ENCODE data around the gene PDE3B.
"Not testable (repeated sequence)": the region's sequence is repeated elsewhere in the genome, so short reads cannot be mapped to it uniquely, and the experiment has no call there.

The PDE3B gene

DNA sequence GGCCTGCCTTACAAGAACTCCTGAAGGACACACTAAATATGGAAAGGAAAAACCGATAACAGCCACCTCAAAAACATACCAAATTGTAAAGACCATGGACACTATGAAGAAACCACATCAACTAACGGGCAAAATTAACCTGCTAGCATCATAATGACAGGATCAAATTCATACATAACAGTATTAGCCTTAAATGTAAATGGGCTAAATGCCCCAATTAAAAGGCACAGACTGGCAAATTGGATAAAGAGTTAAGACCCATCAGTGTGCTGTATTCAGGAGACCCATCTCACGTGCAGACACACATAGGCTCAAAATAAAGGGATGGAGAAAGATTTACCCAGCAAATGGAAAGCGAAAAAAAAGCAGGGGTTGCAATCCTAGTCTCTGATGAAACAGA lies 220.2 kb downstream of the PDE3B start:
- DNase-seq; intact Hi-C loops (cut with DNase I): not testable (repeated sequence)

DNA sequence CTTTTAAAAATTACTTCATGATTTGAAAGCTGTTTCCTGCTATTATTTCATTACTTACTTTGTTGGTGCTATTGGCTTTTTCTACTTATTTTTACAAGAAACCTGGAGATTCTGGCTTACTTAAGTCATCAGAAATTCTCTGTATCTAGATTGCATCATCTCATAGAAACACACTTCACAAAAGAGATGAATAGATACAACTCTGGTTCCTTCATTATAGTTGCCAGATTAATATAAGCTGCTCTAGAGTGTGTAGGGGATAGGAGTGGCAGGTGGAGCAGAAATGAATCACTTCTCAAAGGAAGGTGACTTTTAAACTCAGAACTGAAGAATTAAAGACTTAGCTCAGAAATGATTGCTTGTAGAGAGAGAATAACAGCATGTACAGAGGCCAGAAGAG lies 228.4 kb downstream of the PDE3B start:
- no peak for DNase-seq
- intact Hi-C loops (cut with DNase I): no loop called here

DNA sequence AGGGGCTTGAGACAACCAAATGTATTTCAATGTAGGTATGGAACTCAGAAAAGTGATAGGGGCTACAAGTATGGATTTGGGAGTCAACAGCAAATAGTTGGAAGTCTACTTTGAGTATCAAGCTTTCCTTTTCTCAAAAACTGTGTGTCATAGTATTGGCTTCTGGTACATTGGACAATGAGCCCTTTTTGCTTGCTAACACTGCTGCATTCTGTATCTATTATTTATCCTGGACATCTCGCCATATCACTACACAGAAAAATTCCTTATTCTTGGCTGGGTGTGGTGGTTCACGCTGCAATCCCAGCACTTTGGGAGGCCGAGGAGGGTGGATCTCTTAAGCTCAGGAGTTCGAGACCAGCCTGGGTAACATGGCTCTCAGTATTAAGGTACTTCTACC lies 230.0 kb downstream of the PDE3B start:
- no peak for DNase-seq
- intact Hi-C loops (cut with DNase I): no loop called here

DNA sequence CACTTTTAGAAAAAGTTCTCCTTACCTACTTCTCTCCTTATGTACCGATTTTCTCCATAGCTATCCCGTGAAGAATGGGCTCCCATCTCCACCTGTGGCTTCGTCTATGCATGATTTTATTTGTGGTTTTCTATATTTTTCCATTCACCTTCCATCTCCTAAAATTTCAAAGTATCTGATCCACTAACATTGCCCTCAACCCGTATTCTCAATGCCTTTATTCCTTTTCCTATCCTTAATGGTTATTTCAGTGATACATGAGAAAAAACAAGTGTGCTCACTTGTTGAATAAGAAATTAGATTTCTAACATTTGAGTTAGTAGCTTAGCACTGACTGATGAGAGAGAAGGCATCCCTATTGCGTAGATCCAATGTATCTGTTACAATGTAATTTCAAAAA lies 231.6 kb downstream of the PDE3B start:
- no peak for DNase-seq
- intact Hi-C loops (cut with DNase I): no loop called here

DNA sequence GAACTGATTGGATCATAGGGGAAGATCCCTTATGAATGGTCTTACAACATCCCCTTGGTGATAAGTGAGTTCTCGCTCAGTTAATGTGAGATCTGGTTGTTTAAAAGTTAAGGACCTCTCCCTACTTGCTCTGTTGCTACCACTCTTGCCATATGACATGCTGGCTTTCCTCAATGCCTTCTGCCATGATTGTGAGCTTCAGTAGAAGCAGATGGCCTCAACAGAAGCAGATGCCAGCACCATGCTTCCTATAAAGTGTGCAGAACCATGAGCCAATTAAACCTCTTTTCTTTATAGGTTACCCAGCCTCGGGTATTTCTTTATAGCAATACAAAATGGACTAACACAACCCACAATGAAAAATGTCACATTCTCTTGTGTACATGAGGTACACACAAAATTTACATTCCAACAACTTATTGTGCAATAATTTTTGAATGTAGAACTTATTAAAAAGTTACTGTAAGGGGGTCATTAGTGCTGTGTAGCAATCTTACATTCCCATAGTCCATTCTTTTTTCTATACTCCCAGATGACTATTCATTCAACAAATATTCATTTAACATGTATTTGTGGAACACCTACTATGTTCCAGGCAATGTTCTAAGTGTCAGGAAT lies 238.1 kb downstream of the PDE3B start:
- DNase-seq: peak in 1 of 10 donors; percentile 36
- intact Hi-C loops (cut with DNase I): no loop called here

DNA sequence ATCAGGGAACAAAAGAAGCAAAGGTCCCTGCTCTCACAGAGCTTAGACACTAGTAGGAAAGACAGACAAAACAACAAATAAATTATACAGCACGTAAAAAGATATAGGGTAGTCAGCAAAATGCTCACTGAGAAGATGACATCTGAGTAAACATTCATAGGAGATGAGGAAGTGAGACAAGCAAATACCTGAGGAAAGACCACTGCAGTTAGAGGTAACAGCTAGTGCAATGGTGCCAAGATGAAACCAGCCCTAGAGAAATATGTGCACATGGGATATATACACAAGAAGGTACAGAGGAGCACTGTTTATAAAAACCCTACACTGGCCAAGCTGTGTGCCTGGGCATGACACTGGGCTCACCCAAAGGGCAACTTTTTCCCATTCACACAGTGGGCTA lies 238.6 kb downstream of the PDE3B start:
- no peak for DNase-seq
- intact Hi-C loops (cut with DNase I): no loop called here

DNA sequence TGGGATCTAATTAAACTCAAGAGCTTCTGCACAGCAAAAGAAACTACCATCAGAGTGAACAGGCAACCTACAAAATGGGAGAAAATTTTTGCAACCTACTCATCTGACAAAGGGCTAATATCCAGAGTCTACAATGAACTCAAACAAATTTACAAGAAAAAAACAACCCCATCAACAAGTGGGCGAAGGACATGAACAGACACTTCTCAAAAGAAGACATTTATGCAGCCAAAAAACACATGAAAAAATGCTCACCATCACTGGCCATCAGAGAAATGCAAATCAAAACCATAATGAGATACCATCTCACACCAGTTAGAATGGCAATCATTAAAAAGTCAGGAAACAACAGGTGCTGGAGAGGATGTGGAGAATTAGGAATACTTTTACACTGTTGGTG lies 240.1 kb downstream of the PDE3B start:
- intact Hi-C loops (cut with DNase I); DNase-seq: not testable (repeated sequence)

DNA sequence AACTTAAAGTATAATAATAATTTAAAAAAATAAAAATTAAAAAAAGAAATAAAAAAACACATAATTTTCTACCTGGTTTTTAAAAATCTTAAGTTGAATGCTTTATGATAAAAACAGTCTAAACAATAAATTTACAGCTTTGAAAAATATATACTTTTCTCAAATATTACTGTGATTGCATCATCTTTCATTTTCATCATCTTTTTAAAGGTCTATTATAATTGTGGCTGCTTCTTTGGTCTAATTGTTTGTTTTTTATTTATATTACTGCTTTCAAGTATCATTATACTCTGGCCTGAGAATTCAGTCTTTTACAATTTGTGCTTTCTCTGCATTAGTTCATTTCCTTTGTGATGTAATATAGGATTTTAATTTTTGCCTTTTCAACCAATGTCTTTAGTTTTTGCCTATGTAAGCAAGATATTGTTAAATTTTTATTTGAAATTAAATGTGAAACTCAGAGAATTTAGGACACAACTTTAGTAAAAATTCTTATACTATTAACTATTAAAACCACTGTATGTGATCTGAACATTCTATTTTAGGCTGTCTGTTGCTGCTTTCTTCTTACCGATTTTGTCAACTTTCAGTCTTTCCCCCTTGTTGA lies 241.2 kb downstream of the PDE3B start:
- no peak for DNase-seq
- intact Hi-C loops (cut with DNase I): no loop called here

DNA sequence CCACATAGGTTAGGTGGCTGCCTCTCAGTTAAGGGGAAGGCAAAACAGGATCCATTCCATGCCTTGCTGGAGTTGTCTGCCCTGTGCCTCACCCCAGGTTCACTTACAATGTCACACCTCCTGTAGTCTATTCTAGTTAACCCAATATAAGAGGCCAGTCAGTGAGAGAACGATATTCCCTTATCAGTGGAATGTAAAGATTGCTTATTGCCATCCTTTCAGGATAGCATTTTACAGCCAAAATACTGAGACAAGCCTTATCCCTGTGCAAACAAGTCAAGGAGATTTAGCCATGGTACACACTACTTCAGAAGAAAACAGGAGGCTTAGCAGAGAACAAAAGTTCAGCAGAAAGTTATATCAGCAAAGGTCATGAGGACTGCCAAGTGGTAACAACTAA lies 242.9 kb downstream of the PDE3B start:
- intact Hi-C loops (cut with DNase I): no loop called here
- no peak for DNase-seq

DNA sequence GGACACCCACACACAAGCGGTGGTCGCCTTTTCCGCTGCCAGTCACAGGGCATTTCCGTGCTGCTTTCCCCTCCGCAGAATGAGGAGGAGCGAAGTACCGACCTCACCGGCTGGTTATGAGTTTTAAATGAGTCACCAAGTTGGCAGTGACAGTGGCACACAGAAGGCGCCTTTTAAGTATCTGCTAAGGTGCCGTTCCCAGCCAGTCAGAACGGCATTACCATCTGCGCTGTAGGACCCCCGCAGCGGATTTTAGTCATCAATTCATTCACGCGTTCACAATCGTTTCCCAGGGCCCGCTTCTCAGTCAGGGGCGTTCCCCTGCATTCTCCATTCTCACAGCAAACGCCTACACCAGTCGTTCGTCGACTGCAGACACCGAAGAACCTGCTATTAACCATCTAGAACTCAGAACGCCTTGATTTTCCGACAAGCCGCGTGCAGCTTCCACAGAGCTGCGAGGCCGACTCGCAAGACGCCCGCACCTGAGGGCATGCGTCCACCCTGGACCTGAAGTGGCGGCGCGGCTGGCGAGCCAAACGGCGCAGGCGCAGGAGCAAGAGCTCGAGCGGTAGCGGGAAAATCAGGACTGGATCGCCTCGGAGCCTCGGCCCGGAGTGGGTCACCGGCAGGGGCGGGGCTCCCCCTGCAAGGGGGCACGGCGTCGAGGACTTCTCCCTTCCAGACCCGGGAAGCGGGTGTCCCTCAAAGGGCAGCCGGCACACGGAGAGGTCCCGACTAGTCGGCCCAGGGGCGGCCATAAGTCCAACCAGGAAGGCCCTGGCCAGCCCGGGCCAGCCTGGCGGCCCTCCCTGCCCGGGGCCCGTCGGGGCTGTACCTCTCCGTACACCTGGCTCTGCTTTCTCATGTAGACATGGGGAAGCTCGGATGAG lies 247.8 kb downstream of the PDE3B start:
- peak; percentile 79 to 98 (median 84) for DNase-seq
- intact Hi-C loops (cut with DNase I): loop anchor here (5.0 kb wide), 1 partner anchor 369 kb away; the partner anchor contains the start of gene PSMA1

DNA sequence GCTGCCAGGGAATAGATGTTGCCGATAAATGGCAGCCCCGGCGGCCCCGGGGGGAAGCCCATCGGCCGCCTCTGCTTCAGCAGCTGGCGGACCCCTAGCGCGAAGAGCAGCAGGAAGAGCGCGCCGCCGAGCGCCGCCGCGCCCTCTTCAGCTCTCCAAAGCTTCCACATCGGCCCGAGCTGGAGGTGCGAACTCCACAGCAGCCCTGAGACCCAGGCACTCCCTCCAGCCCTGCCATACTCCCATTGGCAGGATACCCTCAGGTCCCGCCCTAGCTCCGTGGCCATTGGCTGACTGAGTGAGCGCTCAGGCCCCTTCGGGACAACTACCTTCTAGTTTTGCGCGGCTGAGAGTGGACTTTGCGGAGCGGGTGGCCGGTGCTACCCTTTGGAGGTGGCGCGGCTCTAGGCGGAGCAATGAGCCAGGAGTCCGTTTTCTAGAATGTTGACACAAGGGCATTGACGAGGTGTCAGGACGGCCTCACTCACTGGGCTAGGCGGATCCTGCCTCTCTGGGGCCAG lies 248.5 kb downstream of the PDE3B start, which contains the start of gene CYP2R1:
Gene CYP2R1, minus strand, starts transcription at position 196 of the 521 bp plus-strand sequence. Its CDS starts 26 bp downstream, at position 170.
- intact Hi-C loops (cut with DNase I): loop anchor here (5.0 kb wide), 1 partner anchor 370 kb away; the partner anchor contains the start of gene PSMA1

DNA sequence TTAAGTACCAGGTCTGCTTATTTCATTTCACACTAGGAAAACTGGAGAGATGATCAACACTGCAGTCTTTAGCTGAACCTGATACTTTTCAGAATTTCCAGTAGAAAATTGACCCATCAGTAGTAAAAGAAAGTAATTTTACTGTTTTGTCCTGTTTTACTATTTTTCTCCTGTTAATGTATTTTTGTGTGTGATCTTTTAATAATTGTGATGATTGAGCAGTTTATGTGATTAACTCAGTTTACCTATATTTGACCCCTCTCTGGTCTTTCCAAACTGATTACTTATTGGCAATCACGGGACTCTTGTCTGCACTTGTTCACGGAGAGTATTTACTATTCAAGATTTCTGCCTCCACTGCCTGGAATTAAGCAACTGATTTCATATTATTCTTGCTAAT lies 249.0 kb downstream of the PDE3B start:
- intact Hi-C loops (cut with DNase I): loop anchor here (5.0 kb wide), 1 partner anchor 370 kb away; the partner anchor contains the start of gene PSMA1
- no peak for DNase-seq

More for the DNA sequence above, 248.5 kb downstream of the PDE3B start, which contains the start of gene CYP2R1:
- peak; percentile 89 to 99 (median 94) for DNase-seq

DNA sequence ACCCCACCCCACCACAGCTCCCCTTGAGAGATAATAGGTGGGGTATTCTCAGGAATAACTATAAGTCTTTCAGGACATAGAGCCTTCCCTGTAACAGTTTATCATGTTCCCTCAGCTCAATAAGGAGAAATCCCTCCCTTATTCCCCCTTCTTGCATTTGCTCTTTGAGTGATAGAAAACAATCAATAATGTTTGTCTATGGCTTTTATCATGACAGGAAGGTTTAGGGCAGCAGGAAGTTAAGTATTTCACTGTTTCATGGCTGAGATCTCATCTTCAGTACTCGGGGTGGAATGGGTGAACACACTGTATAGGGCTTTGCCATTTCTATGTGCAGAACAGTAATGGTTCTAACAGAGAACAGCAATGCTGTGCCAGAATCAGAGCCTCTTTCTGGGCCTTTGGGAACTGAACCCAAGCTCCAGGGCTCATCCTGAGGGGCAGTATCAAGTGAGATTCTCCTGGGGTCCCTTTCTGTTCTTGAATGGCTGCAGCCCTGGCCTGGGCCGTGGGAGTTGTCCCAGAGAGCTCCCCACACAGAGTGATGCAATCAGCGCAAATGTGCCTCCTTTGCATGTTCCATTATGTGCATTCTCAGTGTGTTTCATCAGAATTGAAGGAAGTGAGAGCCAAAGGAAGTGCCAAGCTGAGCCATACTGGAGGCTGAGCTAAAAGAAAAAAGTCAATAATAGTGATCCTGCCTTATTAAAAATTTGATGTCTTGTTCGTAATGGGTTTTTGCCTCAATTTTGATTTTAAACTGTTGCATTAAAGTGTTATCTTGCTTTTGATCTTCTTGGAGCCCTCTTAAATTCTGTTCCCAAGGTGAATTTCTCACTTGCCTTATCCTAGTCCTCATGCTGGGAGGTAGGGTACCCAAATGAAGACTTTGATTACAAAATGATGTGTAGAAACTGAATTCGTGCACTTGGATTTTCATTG lies 251.3 kb downstream of the PDE3B start:
- DNase-seq: peak in 4 of 10 donors; percentile 18 to 74 (median 42)
- intact Hi-C loops (cut with DNase I): loop anchor here (5.0 kb wide), 1 partner anchor 373 kb away; the partner anchor contains the start of gene PSMA1

DNA sequence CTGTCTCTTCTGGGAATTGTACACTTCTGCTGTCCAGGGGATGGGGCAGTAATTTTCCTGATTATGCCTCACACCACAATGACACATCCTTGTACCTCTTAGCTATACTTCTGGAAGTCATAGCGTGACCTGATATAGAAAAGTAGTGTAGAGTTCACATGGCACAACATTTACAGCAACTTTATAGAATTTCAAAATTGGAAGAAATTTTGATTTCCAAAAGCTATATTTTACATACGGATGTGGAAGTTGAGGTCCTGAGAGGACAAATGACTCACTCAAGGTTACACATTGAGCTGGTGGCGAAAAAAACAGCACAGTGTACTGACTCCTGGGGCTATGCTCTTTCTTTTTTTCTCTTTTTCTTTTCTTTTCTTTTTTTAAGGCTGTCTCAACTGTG lies 254.8 kb downstream of the PDE3B start:
- intact Hi-C loops (cut with DNase I): no loop called here
- DNase-seq: no peak

DNA sequence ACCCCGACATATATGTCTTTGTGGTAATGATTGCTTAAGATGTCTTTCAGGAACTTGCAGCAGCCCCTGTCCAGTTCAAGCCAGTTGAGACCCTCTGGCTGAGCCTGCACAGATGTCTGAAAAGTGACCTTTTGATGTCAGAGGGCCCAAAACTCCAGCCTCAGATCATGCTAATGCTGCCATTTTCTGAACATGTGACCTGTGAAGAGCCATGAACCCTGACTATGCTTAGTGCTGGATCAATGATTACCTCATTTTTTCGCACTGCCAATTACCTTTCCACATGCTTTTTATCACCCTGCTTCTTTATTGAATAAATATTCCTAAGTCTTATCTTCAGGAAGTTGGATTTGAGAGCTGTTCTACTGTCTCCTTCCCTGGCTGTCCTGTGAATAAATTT lies 255.3 kb downstream of the PDE3B start:
- intact Hi-C loops (cut with DNase I): no loop called here
- no peak for DNase-seq

DNA sequence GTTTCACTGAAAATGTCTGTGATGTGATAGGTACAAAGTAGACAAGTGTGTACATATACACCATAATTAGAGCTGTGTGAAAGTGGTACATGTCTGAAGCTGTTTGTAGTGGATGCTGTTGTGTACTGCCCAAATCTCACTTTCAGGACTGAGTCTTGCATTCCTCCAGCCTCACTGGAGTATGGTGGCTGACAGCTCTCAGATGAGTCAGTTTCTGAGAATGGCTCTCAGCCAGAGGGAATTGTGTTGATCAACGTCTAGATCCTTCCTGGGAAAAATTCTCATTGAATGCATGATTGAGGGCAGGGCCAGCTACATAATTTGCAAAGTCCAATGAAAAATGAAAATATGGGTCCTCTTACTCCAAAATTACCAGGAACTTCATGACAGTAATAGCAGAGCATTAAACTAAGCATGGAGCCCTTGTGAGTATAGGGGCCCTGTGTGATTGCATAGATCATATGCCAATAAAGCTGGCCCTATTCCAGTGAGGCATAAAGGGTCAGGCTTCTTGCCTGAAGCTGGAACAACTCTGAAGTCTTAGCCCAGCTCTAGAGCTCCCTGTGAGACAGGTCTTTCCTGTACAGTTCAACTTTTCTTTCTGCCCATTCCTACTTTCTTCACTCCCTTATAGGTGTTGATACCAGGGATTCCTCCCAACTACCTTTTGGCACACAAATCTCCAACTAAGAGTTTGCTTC lies 259.2 kb downstream of the PDE3B start:
- no peak for DNase-seq
- intact Hi-C loops (cut with DNase I): no loop called here

DNA sequence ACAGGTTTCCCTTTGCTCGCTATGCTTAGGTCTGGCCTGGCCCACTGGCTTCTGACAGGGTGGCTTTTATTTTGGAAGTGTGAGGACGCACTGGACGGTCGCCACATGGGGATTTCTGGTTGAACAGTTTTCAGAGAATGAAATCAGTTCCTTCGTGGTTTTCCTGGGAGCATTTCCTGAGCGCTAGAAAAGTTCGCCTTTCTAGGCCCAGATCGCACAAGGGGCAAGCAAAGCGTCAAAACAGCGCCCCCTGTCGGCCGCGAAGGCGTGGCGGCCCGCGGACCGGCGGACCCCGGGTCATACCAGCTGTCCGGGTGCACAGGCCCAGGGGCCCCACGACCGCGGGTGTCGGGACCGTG lies 261.1 kb downstream of the PDE3B start:
- intact Hi-C loops (cut with DNase I): no loop called here
- DNase-seq: peak; percentile 37 to 96 (median 73)

DNA sequence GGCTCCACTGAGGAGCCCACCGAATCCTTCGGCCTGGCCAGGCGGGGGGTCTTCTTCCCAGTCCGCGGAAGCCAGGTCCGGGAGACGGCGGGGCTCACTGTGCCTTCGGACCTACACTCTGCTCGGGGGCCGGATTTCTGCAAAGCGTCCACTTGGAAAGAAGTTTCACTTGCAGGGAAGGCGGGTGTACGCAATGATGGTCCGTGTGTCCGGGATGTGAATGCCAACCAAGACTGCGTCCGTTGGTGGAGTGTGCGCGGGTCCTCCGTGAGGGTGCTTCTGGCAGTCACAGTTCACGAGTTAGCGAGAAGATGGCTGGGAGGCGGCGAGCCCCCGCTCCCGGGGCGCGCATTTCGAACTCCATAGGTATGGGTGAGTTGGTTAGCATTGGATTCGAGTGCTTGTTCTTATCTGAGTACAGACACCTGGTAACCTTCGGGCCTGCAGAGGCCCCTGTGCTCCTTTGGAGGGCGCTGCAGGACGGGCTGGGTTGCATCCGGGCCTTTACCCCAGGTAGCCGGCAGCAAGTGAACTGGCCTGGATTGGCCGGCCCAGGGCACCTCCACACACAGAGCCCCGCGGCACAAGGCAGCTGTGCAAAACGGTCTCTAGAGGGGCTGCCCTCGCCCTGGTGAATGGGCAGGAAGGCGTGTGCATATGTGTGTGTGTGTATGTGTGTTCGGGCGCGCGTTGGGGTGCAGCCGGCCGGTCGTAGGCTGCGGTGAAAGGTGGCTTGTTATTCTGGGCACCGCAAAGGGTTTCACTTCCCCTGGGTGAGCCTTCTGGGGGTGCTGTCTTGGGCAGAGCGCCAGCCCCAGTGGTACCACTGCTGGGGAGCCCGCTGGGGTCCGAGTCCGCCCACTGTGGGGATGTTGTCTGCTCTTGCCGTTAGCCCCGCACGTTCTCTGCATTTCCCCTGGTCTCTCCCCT lies 261.8 kb downstream of the PDE3B start:
- intact Hi-C loops (cut with DNase I): loop anchor here (2.0 kb wide), 1 partner anchor 369 kb away; no protein-coding TSS in a partner anchor
- peak in 8 of 10 donors; percentile 8 to 85 (median 28) for DNase-seq
